DOHH2 (cell line): Measurements from ENCODE around the gene KIZ.

ENCODE experiments used
- H3F3A ChIP-seq: fragments of 200-600 bp; sonication (generic), shearing (Covaris generic); 2 replicates; pipeline ENCODE4 v1.6.0; 2016; ENCODE audit warnings: antibody characterized with exemption, mild to moderate bottlenecking; ENCODE audit not compliant: control insufficient read depth, insufficient read depth
- H3K27ac ChIP-seq: fragments of 200-600 bp; sonication (generic); 2 replicates; pipeline ENCODE4 v1.5.1; 2014; ENCODE audit warnings: low read depth, mild to moderate bottlenecking, low read length, moderate library complexity
- H3K27me3 ChIP-seq: fragments of 200-600 bp; sonication (generic); 2 replicates; pipeline ENCODE4 v1.6.1; 2014; ENCODE audit warnings: mild to moderate bottlenecking, low read length, mixed read lengths; ENCODE audit not compliant: control insufficient read depth
- H3K36me3 ChIP-seq: fragments of 200-600 bp; sonication (generic); 2 replicates; pipeline ENCODE4 v1.6.1; 2014; ENCODE audit warnings: mild to moderate bottlenecking, low read length, moderate library complexity, mixed read lengths; ENCODE audit not compliant: control insufficient read depth
- H3K4me1 ChIP-seq: fragments of 200-600 bp; sonication (generic); 2 replicates; pipeline ENCODE4 v1.6.1; 2014; ENCODE audit warnings: mild to moderate bottlenecking, low read length, mixed read lengths; ENCODE audit not compliant: control insufficient read depth
- H3K4me2 ChIP-seq: fragments of 200-600 bp; sonication (generic); 2 replicates; pipeline ENCODE4 v1.6.0; 2014; ENCODE audit warnings: mild to moderate bottlenecking, low read length, moderate library complexity
- H3K4me3 ChIP-seq: fragments of 200-600 bp; sonication (generic); 2 replicates; pipeline ENCODE4 v1.5.1; 2014; ENCODE audit warnings: mild to moderate bottlenecking, low read length, mixed read lengths
- H3K79me2 ChIP-seq: fragments of 200-600 bp; sonication (generic); 2 replicates; pipeline ENCODE4 v1.6.1; 2014; ENCODE audit warnings: mild to moderate bottlenecking, low read length, mixed read lengths; ENCODE audit not compliant: control insufficient read depth
- H3K9me2 ChIP-seq: fragments of 200-600 bp; sonication (generic); replicated peaks from 2 replicates; pipeline ENCODE4 v1.6.1; 2014; ENCODE audit warnings: mild to moderate bottlenecking, low read length, mixed read lengths; ENCODE audit not compliant: control insufficient read depth
- H3K9me3 ChIP-seq: fragments of 200-600 bp; sonication (generic); 2 replicates; pipeline ENCODE4 v1.6.1; 2014; ENCODE audit warnings: antibody characterized with exemption, low read length, mixed read lengths; ENCODE audit not compliant: control insufficient read depth, insufficient read depth
- H4K20me1 ChIP-seq: fragments of 200-600 bp; sonication (generic); 2 replicates; pipeline ENCODE4 v1.6.0; 2014; ENCODE audit warnings: low read depth, mild to moderate bottlenecking, antibody characterized with exemption, low read length, moderate library complexity; ENCODE audit not compliant: control insufficient read depth, insufficient read depth
- EZH2phosphoT487 ChIP-seq: fragments of 200-600 bp; sonication (generic); IDR thresholded peaks from 2 replicates; pipeline ENCODE4 v1.6.1; 2017; ENCODE audit warnings: borderline replicate concordance, mild to moderate bottlenecking, antibody characterized with exemption, low read length, moderate library complexity, mixed read lengths
- TF ChIP-seq, protein P1 (sequence below): fragments of 200-600 bp; sonication (generic); IDR thresholded peaks from one replicate; pipeline ENCODE4 v1.5.1; 2014; ENCODE audit warnings: antibody characterized with exemption, mild to moderate bottlenecking, low read depth, low read length; ENCODE audit not compliant: poor library complexity, severe bottlenecking

KIZ gene

DNA sequence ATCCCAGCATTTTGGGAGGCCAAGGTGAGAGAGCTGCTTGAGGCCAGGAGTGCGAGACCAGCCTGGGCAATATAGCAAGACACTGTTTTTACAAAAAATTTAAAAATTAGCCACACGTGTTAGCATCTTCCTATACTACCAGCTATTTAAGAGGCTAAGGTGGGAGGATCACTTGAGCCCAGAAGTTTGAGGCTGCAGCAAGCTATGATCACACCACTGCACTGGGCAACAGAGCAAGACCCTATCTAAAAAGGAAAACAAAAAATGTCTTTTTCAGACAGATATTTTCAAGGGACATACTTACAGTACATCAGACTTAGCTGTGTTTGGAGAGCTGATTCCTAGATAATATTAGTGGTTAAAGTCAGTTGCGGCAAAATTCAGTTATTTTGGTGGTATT, 104.3 kb downstream of the KIZ start:
- H3K9me3 ChIP-seq, result no peaks in the 10 kb centered on the region
- H3K4me1 ChIP-seq, result peaks cover 7% of the 10 kb centered on the region
- H3K36me3 ChIP-seq, result no peaks in the 10 kb centered on the region
- H3K9me2 ChIP-seq, result no peaks in the 10 kb centered on the region
- TF ChIP-seq, protein P1, sequence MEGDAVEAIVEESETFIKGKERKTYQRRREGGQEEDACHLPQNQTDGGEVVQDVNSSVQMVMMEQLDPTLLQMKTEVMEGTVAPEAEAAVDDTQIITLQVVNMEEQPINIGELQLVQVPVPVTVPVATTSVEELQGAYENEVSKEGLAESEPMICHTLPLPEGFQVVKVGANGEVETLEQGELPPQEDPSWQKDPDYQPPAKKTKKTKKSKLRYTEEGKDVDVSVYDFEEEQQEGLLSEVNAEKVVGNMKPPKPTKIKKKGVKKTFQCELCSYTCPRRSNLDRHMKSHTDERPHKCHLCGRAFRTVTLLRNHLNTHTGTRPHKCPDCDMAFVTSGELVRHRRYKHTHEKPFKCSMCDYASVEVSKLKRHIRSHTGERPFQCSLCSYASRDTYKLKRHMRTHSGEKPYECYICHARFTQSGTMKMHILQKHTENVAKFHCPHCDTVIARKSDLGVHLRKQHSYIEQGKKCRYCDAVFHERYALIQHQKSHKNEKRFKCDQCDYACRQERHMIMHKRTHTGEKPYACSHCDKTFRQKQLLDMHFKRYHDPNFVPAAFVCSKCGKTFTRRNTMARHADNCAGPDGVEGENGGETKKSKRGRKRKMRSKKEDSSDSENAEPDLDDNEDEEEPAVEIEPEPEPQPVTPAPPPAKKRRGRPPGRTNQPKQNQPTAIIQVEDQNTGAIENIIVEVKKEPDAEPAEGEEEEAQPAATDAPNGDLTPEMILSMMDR, result no peak
- TF ChIP-seq EZH2phosphoT487, result no peak
- no peaks in the 10 kb centered on the region for H4K20me1 ChIP-seq
- no peaks in the 10 kb centered on the region for H3F3A ChIP-seq
- H3K27me3 ChIP-seq, result no peaks in the 10 kb centered on the region
- no peak overlapping the region for H3K4me3 ChIP-seq
- no peak overlapping the region for H3K27ac ChIP-seq
- no peaks in the 10 kb centered on the region for H3K79me2 ChIP-seq
- H3K4me2 ChIP-seq, result no peak overlapping the region

DNA sequence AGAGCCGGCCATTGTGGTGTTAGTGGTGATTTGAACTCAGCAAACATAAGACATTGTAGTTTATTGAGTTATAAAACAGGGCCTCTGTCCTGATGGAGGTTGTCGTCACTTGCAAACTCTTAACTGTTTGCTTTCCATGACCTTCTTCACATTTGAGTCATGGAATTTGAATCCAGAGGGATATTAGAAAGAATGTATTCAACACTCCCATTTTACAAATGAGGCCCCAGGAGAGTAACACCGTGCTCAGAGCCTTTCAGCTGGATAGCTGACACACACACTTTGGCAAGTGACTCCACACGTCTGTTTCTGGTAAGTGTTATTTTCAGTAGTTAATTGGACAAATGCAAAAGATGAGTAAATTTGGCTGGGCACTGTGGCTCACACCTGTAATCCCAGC, 104.8 kb downstream of the KIZ start:
- no peaks in the 10 kb centered on the region for H4K20me1 ChIP-seq
- H3F3A ChIP-seq, result no peaks in the 10 kb centered on the region
- no peaks in the 10 kb centered on the region for H3K36me3 ChIP-seq
- no peaks in the 10 kb centered on the region for H3K27me3 ChIP-seq
- H3K79me2 ChIP-seq, result no peaks in the 10 kb centered on the region
- no peaks in the 10 kb centered on the region for H3K9me3 ChIP-seq
- no peak overlapping the region for H3K4me2 ChIP-seq
- H3K4me1 ChIP-seq, result peaks cover 7% of the 10 kb centered on the region
- TF ChIP-seq, protein P1, result no peak
- no peak for TF ChIP-seq EZH2phosphoT487
- H3K27ac ChIP-seq, result no peak overlapping the region
- H3K9me2 ChIP-seq, result no peaks in the 10 kb centered on the region
- no peak overlapping the region for H3K4me3 ChIP-seq

DNA sequence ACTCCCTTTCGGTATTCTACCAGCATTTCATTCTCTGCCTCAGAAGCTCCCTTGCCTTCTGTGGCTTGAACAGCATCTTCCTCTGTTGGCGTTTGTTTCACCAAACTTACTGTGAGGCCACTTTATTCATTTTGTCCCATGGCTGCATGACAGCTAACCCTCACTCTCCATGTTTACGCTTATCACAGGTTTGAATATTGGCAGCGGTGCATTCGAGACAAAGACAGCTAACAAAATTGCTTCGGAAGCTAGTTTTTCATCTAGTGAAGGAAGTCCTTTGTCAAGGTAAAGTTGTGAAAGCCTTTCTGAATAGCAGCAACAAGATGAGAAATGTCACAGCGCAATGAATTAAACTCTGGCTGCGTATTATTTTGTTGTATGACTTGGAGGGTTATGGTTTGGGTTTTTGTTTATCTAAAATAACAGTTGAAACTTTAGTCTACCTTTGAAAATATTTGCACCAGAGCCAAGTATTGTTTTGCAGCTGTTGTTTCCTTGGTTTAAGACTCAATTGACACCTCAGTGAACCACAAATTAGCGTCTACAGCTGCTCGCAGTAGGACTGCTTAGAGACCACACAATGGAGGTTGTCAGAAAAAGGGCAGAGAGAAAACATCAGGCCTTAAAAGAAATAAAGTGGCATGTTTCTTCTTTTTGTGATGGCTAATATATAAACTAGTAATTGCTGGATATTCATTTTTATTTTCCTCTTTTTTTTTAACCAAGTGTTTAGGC, 106.8 kb downstream of the KIZ start:
- TF ChIP-seq, protein P1, result no peak
- TF ChIP-seq EZH2phosphoT487, result no peak
- H4K20me1 ChIP-seq, result no peaks in the 10 kb centered on the region
- no peaks in the 10 kb centered on the region for H3K9me3 ChIP-seq
- H3K36me3 ChIP-seq, result no peaks in the 10 kb centered on the region
- peaks cover 7% of the 10 kb centered on the region for H3K4me1 ChIP-seq
- H3K4me2 ChIP-seq, result no peak overlapping the region
- no peaks in the 10 kb centered on the region for H3F3A ChIP-seq
- H3K4me3 ChIP-seq, result no peak overlapping the region
- no peaks in the 10 kb centered on the region for H3K27me3 ChIP-seq
- no peak overlapping the region for H3K27ac ChIP-seq
- no peaks in the 10 kb centered on the region for H3K9me2 ChIP-seq
- H3K79me2 ChIP-seq, result no peaks in the 10 kb centered on the region
